Activated CD8-positive, alpha-beta T cell treated with anti-CD3 and anti-CD28 coated beads for 36 hours (primary cell): Measurements from ENCODE around the gene OCIAD1. TPM values are rescaled to one million over a fixed set of nuclear protein-coding genes. Genes with fewer than 3 reads are reported as not detected.

Source experiments
- ATAC-seq: fragments of 200-7000 bp; cut with Tn5 transposase; one replicate; pipeline ENCODE4 v1.10.0; 2021; ENCODE audit warnings: mild to moderate bottlenecking, moderate library complexity
- CTCF ChIA-PET: fragments of 350-600 bp; sonication (Branson Sonifier 250); formaldehyde crosslinking; loops from one replicate; lab custom pipeline; 2021; ENCODE audit warnings: antibody characterized with exemption; lab: Charles Lee
- POLR2A ChIA-PET: fragments of 350-600 bp; sonication (Branson Sonifier 250); formaldehyde crosslinking; loops from one replicate; lab custom pipeline; 2021; ENCODE audit warnings: antibody characterized with exemption; lab: Charles Lee
- DNase-seq: peaks from one replicate; pipeline ENCODE4 v3.0.0-alpha.2; 2020
- H3K27ac Mint-ChIP-seq: one replicate; pipeline ENCODE4 v1.8.0; 2021; ENCODE audit warnings: mild to moderate bottlenecking, mixed read lengths
- H3K27me3 Mint-ChIP-seq: one replicate; pipeline ENCODE4 v1.8.0; 2021; ENCODE audit warnings: mixed read lengths
- H3K36me3 Mint-ChIP-seq: one replicate; pipeline ENCODE4 v1.8.0; 2021; ENCODE audit warnings: low read depth, mixed read lengths
- H3K4me1 Mint-ChIP-seq: one replicate; pipeline ENCODE4 v1.8.0; 2021; ENCODE audit warnings: low read depth, mixed read lengths
- H3K4me3 Mint-ChIP-seq: one replicate; pipeline ENCODE4 v1.8.0; 2021; ENCODE audit warnings: mild to moderate bottlenecking, moderate library complexity, mixed read lengths
- H3K9me3 Mint-ChIP-seq: one replicate; pipeline ENCODE4 v1.8.0; 2021; ENCODE audit warnings: mixed read lengths
- CTCF ChIP-seq: fragments of 200-600 bp; IDR thresholded peaks from one replicate; pipeline ENCODE4 v1.8.0; 2022; ENCODE audit warnings: antibody characterized with exemption, mild to moderate bottlenecking
- intact Hi-C: fragments of 100-400 bp; cut with micrococcal nuclease; formaldehyde crosslinking; loops from one replicate; pipeline ENCODE4 v1.10.0; 2022
- total RNA-seq, 2 experiments: library from RNA; stranded (reverse); gene quantifications; one replicate each; pipeline ENCODE4 v1.2.3, GENCODE V29; 2021

The OCIAD1 gene
- total RNA-seq, result 100 to 1,000 TPM; 103 to 106 TPM

GRCh38 chr4:48830706-48831531 is at the start of gene OCIAD1:
OCIAD1 (plus strand) TSS chr4:48831088; CDS start chr4:48832625, 1,537 bp downstream.
- DNase-seq (peak; percentile 98), ATAC-seq (peak; percentile 97)
- no peak for TF ChIP-seq CTCF
- Mint-ChIP-seq H3K4me3 (peak within 1 kb of the TSS; percentile 94), H3K27me3 (no peaks in the 10 kb centered on the region), H3K36me3 (peaks cover 23% of the 10 kb centered on the region), H3K27ac (peak within 1 kb of the TSS; percentile 100), H3K4me1 (peaks cover 25% of the 10 kb centered on the region), H3K9me3 (peaks cover 4% of the 10 kb centered on the region)
- ChIA-PET POLR2A (interaction anchor here (0.6 to 1.1 kb wide), 2 partner anchors 19 to 247 kb away, joined by 3 read pairs; no protein-coding TSS in a partner anchor), CTCF (no interaction called here)
- intact Hi-C loops, result loop anchor here (2.0 to 5.0 kb wide), 2 partner anchors 52 to 76 kb away; partner anchors contain the start of gene OCIAD2

GRCh38 chr4:48781968-48782367 is 48.9 kb upstream of the OCIAD1 start:
- H3K36me3 Mint-ChIP-seq, result peaks cover 4% of the 10 kb centered on the region
- no peaks in the 10 kb centered on the region for H3K9me3 Mint-ChIP-seq
- no peak for ATAC-seq
- ChIA-PET CTCF (interaction anchor here (0.7 to 1.0 kb wide), 2 partner anchors 84 to 203 kb away, joined by 3 to 5 read pairs; no protein-coding TSS in a partner anchor), POLR2A (interaction anchor here (1.4 kb wide), 1 partner anchor 12 kb away, joined by 4 read pairs; no protein-coding TSS in a partner anchor)
- intact Hi-C loops, result loop anchor here (5.0 to 10.0 kb wide), 2 partner anchors 80 to 207 kb away; no protein-coding TSS in a partner anchor
- H3K4me1 Mint-ChIP-seq, result peaks cover 27% of the 10 kb centered on the region
- DNase-seq, result no peak
- H3K27ac Mint-ChIP-seq, result peak overlapping the region; percentile 66
- H3K27me3 Mint-ChIP-seq, result no peaks in the 10 kb centered on the region
- H3K4me3 Mint-ChIP-seq, result no peak overlapping the region
- no peak for TF ChIP-seq CTCF

GRCh38 chr4:48785302-48785701 is 45.6 kb upstream of the OCIAD1 start:
- Mint-ChIP-seq H3K4me3 (no peak overlapping the region), H3K27ac (no peak overlapping the region), H3K9me3 (no peaks in the 10 kb centered on the region), H3K27me3 (no peaks in the 10 kb centered on the region), H3K36me3 (no peaks in the 10 kb centered on the region), H3K4me1 (peaks cover 13% of the 10 kb centered on the region)
- ATAC-seq (no peak), DNase-seq (no peak)
- ChIA-PET CTCF (interaction anchor here (1.5 kb wide), 1 partner anchor 126 kb away, joined by 3 read pairs; no protein-coding TSS in a partner anchor), POLR2A (no interaction called here)
- intact Hi-C loops, result loop anchor here (10.0 kb wide), 1 partner anchor 211 kb away; no protein-coding TSS in a partner anchor
- TF ChIP-seq CTCF, result no peak

GRCh38 chr4:48786549-48786948 is 44.3 kb upstream of the OCIAD1 start:
- ATAC-seq (no peak), DNase-seq (no peak)
- CTCF ChIA-PET, result no interaction called here

More at GRCh38 chr4:48786549-48786948, 44.3 kb upstream of the OCIAD1 start:
- H3K9me3 Mint-ChIP-seq, result no peaks in the 10 kb centered on the region
- POLR2A ChIA-PET, result no interaction called here
- H3K27me3 Mint-ChIP-seq, result no peaks in the 10 kb centered on the region
- H3K4me1 Mint-ChIP-seq, result peaks cover 5% of the 10 kb centered on the region
- intact Hi-C loops, result loop anchor here (10.0 kb wide), 1 partner anchor 212 kb away; no protein-coding TSS in a partner anchor
- no peaks in the 10 kb centered on the region for H3K36me3 Mint-ChIP-seq
- no peak overlapping the region for H3K27ac Mint-ChIP-seq
- no peak for TF ChIP-seq CTCF
- no peak overlapping the region for H3K4me3 Mint-ChIP-seq
